Measurements from ENCODE around the gene F10.

F10 gene

DNA sequence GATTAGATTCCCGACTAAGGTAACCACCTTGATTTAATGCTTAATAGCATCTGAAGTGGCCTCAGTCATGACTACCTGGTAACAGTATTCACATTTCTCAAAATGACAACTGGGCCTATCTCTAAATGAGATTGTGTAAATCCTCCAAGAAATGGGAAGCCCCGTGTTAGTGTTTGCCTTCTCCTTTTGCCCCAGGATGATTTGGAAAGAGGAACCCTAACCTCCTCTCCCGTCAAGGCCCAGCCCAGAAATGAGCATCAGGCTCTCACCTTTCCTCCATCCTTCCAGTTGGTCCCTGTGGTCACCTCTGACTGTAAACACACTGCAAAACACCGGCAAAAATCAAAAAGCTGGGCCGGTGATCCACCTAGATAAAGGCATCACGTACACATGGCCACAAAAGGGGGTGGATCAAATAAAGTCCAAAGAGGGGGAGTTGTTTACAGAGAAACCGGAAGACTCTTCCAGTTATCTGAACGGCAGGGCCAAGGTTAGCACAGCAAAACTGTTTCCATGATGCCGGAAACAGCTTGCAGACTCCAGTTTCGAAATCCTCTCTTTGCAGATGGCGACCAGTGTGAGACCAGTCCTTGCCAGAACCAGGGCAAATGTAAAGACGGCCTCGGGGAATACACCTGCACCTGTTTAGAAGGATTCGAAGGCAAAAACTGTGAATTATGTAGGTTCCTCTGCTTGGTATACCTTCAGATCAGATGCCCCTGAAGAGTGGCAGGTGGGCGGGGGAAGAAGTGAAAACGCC lies 16.4 kb downstream of the F10 start:
- no peak for DNase-seq

DNA sequence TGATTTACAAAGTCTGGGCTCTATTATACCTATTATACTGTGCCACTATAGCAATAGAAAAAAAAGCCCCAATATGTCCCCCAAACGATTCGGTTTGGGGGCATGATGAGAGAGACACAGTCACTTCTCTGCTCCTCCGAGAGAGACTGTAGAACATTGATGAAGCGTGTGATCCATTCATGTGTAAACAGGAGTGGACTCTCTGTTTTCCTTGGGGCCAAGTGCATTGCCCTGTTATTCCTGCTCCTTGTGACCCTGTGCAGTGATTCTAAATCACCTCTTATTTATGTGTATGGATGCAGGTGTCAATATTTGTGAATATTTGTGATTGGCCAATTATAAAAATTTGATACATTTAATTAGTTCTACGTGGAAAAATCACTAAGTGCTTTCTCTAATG lies 17.0 kb downstream of the F10 start:
- no peak for DNase-seq

- DNase-seq, result no peak
Observed at GRCh38 chr13:113140677-113141600, 18.3 kb downstream of the F10 start.

- DNase-seq, result no peak
Observed at GRCh38 chr13:113141601-113141970, 19.0 kb downstream of the F10 start.

GRCh38 chr13:113142876-113143275 lies 20.3 kb downstream of the F10 start:
- DNase-seq, result no peak

GRCh38 chr13:113143466-113144254 lies 21.1 kb downstream of the F10 start:
- DNase-seq, result no peak

GRCh38 chr13:113144255-113144629 lies 21.6 kb downstream of the F10 start:
- DNase-seq, result no peak

GRCh38 chr13:113145496-113145895 lies 22.9 kb downstream of the F10 start:
- DNase-seq, result peak in 2 of 5 experiments; percentile 25 to 28

DNA sequence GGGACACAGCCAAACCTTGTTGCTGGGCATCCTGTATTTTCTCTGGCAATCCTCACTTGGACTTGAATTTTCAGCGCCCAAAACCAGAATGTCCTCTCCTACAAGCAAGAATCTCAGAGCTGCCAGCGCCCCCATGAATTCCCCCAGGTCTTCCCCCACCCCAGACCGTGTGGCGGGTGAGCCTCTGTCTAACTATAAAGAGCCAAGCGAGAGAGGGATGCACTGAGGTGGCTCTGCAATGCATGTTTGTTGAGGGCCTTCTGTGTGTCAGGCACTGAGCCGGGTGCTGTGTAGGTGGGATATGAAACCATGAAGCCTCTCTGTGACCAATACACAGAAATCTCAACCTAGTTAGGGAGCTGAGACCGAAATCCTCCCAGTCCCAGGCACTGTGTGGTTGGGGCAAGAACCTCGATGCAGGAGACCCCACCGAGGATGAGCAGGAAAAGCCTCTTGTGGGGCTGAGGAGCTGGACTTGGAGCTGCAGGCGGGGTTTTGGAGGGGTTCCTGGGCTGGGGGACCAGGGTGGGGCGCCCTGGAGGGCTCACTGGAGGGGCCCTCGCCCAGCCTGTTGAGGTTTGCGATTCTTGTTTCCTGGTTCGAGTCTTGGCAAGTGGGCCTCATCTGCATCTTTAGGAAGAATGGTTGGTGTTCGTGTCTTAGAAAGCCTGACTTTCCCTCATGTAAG lies 23.5 kb downstream of the F10 start:
- DNase-seq, result no peak

DNA sequence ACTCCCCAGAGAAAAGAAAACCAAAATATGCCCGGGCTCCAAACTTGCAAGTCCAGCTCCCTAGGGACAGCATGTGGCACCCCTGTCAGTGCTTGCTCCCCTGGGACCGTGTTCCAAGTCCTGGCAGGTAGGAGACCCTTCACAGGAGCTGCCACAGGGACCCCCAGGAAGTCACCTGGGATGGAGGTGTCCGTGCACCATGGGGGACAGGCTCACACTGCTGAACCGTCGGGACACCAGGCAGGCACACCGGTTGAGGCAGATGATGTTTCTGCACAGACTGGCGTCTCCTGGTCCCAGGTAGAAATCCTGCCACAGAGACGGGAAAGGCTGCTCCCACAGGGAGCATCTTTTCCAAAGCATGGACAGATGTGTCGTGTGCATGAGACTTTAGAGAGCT lies 24.2 kb downstream of the F10 start:
- no peak for DNase-seq

- DNase-seq, result no peak
Observed at GRCh38 chr13:113147206-113147605, 24.6 kb downstream of the F10 start.

GRCh38 chr13:113148407-113148806 lies 25.8 kb downstream of the F10 start:
- no peak for DNase-seq

DNA sequence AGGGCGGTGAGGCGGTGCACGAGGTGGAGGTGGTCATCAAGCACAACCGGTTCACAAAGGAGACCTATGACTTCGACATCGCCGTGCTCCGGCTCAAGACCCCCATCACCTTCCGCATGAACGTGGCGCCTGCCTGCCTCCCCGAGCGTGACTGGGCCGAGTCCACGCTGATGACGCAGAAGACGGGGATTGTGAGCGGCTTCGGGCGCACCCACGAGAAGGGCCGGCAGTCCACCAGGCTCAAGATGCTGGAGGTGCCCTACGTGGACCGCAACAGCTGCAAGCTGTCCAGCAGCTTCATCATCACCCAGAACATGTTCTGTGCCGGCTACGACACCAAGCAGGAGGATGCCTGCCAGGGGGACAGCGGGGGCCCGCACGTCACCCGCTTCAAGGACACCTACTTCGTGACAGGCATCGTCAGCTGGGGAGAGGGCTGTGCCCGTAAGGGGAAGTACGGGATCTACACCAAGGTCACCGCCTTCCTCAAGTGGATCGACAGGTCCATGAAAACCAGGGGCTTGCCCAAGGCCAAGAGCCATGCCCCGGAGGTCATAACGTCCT lies 26.4 kb downstream of the F10 start:
- DNase-seq, result no peak

DNA sequence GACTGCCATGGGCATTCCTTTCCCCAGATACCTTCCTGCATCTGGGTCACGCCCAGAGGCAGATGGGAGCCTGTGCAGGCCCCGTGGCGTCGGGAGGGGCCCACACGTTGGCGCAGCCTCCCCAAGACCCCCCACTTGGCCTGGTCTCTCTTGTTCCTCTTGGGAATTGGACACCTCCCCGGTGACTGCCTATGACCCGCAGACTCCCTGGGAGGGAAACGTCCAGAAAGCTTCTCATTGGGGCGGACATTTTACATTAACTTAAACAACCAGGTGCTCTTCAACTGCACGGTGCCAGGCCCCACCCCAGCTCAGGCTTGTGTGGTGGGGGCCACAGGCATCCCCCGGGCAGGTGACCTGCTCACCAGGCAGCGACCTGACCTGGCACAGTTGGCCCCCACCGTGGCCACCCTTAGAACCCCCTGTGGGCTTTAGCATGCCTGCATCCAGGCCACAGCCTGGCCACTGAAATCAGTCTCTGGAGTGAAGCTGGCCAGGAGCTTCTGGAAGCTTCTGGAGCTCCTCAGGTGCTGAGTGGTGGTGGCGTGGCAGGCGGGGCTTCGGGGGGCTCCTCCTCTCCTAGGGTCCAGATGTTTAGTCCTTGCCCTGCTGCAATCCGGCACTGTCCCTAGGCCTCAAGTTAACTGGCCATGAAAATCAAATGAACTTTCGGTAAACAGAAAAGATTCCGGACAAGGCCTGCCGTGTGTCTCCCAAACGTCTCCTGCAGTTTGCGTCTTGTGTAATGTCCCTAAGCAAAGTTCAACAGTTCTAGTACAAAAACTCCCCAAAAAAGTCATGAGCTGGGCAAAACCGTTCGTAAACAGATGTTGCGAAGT lies 27.3 kb downstream of the F10 start:
- DNase-seq, result no peak

GRCh38 chr13:113150550-113151365 lies 28.2 kb downstream of the F10 start:
- DNase-seq, result no peak

DNA sequence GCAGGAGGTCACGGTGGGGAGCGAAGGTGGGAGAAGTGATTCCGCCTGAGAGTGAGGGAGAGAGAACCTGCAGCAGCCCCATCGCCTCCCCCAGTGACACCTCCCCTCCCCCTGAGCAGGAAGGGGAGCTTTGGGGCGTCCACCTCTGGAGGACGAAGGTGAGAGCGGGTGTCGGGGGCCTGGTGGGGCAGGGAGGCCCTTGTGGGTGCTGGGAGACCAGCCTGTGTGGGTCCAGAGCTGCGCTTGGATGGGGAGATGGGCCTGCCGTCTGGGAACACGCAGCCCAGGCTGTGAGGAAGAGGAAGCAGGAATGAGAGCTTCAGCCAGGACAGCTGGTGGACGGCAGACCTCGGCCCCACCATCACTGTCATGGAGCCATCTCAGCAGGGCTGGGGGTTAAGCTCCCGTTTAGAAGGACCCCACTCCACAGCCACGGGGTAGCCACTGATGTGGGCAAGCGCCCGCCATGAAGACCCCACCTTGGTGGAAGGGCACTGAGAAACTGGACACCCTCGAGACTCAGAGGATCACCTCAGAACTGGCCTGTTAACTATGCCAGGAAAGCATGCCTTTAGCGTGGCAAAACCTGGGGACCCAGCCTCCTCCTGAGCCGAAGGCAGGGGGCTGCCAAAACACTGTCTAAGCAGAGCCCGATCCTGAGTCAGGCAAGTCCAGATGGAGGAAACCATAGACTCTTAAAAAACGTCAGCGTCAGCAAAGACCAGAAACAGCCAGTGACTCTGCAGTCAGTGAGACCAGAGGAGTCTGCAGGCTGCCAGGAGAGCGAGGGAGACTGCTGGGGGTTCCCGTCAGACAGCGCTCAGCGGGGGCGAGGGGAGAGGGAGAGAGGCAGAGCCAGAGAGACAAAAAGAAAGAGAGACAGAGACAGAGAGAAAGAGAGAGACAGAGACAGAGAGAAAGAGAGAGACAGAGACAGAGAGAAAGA lies 29.4 kb downstream of the F10 start:
- DNase-seq, result peak in 1 of 5 experiments; percentile 13

DNA sequence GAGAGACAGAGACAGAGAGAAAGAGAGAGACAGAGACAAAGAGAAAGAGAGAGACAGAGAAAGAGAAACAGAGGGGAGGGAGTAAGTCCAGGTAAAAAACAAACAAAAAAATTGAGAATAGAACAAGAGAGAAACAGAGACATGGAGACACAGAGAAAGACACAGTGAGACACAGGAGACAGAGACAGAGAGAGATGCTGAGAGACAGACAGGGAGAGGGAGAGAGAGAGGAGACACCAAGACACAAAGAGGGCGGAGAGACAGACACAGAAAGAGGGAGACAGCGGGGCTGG lies 30.0 kb downstream of the F10 start:
- no peak for DNase-seq

DNA sequence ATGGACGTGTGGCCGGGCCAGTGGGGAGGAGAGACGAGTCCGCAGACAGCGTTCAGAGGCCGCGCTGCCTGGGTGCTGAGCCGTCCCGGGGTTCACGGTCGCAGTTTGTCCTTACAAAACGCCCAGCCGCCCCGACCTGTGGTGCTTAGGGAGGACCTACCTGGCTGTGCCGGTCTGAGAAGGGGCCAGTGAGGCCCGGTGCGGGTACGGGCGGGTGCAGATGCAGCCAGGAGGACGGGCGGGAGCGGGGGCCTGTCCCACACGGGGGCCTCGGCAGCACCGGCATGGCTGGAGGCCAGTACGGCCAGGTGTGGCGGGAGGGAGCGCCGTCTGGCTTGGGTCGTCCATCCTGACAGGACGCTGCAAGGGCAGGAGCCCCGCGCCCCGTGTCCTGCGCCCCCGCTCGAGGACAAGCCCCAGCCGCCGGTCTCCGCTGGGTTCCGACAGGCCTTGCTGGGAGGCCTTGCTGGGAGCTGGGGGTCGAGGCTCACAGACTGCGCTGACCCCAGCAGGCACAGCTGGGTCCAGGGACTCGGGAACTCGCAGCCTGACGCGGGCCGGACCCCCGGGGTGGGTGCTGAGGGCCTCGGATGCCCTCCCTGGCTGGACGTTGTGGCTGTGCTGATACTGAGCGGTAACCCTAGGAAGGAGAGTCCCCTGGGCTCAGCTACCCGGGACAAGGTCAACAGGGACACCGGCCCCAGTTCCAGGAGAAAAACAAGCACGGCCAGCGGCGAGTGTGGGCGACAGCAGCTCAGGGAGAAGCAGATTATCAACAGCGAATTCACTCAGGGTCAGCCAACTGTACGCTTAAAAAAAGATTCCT lies 30.6 kb downstream of the F10 start:
- DNase-seq, result no peak
